HG03095 (cell line): ENCODE measurements around the gene PCDH7.

Experiments used
- ATAC-seq: cut with Tn5 transposase; IDR thresholded peaks from one replicate; pipeline ENCODE4 v1.9.1; 2021; ENCODE audit warnings: moderate library complexity; ENCODE audit not compliant: unreplicated experiment

PCDH7 gene

GRCh38 chr4:30726090-30726675, 6.0 kb downstream of the PCDH7 start:
- no peak for ATAC-seq

- no peak for ATAC-seq
Measured at GRCh38 chr4:30727409-30727808, 7.2 kb downstream of the PCDH7 start.

DNA sequence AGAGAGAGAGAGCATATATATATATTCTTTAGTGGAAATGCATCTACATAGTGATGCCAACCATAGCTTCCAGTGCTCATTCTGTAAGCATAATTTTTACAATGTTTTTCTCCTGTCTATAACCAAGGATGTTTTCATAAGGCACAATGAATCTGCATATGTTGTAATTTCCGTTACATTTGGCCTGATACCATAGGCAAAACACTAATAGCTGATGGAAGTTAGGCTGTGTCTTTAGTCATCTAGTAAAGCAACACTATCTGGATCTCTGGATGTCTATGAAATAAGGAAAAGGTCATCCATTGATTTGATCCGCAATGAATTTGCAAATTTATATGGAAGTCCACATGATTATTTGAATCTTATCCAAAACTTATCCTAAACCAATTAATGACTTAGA, 8.1 kb downstream of the PCDH7 start:
- ATAC-seq: no peak

- ATAC-seq: no peak
Measured at GRCh38 chr4:30743897-30744296, 23.7 kb downstream of the PCDH7 start.

DNA sequence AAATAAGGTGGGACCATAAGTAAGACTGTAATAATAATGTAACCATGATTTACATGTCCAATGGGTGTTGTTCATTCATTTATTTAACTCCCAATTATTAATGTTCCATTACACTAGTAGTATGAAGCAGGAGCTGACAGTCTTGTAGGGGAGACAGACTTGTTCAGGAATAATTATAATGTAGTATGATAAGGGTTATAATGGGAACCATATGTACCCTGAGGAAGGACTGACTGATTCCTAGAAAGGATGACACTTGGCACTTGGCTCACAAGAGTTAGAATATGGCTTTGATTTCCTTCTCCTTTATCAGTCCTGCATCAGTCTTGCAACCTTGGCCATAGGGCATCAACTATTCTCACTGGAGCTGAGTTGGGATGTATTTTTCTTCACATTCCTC, 24.2 kb downstream of the PCDH7 start:
- no peak for ATAC-seq

DNA sequence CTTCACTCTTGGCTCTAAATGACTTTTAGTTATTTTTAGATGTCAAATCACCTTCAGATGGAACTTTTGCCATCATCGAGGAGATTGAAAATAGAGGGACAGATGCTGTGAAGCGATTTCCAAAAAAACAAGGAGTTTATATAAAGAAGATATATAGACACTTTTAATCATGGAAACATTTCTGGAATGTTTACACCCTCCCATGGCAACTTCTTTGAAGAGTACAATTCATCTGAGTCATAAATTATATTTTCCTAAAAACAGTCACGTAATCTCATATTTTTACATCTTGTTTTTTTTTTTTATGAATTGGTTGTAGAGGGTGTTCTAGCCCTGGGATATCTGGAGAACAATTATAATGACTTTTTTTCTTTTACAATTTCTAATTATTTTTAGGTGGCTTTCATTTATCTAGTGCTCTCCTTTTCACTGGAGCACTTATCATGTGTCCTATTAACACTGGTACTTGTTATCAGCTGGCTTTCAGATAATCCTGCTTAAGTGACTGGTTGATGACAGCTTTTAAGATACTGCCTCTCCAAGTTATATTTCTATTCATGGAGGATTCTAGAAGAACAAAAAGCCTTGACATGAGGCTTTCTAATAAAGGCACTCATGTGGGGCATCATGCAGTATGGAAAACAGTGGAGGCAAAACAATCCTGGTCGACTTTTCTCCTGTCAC, 24.9 kb downstream of the PCDH7 start:
- ATAC-seq: no peak

DNA sequence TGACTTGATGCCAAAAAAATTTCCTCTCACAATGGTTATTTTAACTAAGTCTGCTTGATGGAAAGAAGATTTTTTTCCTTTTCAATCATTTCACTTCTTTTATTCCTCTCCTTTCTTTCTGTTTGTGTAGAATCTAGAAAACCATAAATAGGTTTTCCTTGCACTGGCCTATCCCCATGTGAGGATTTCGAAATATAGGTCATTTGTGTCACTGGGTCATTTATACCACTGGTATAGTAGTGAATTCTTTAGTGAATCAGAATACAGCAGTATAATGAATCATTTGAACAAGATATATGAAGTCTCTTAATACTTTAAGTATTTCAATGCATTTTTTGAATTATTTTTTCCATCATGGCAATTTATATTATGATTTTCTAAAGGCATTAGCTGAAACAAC, 26.6 kb downstream of the PCDH7 start:
- no peak for ATAC-seq

- no peak for ATAC-seq
Measured at GRCh38 chr4:30753316-30753715, 33.1 kb downstream of the PCDH7 start.

DNA sequence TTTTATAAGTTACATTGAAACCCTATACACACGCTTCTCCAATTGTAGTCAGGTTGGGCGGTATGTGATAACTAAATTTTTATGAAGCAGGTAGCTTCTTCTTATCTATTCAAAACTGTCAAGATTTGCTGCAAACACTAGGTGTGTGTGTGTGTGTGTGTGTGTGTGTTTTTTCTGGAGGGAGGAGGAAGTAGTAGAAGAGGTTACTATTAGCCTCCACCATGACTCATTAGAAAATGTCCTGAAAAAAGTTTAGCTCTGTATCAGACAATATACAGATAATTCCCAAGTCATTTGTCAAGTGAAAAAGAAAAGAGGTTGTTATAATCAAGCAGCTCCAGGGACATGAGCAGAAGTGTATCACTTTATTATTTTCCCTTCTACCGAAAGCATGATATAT, 33.9 kb downstream of the PCDH7 start:
- no peak for ATAC-seq

DNA sequence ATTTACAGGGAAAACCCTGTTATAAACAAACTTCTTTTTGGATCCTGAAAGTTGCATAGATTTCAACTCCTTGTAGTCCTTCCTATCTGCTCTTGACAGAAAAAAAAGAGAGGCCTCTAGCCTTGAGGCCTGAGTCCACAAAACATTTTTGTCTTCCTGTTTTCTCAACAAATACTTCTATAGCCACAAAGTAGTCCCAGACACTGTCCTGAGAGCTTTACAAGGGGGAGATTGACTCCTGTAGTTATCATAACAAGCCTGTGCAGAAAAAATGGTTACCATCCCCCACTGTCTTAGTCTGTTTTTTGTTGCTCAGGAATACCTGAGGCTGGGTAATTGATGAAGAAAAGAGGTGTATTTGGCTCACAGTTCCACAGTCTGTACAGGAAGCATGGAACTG, 35.2 kb downstream of the PCDH7 start:
- ATAC-seq: no peak

GRCh38 chr4:30756553-30756952, 36.4 kb downstream of the PCDH7 start:
- no peak for ATAC-seq

DNA sequence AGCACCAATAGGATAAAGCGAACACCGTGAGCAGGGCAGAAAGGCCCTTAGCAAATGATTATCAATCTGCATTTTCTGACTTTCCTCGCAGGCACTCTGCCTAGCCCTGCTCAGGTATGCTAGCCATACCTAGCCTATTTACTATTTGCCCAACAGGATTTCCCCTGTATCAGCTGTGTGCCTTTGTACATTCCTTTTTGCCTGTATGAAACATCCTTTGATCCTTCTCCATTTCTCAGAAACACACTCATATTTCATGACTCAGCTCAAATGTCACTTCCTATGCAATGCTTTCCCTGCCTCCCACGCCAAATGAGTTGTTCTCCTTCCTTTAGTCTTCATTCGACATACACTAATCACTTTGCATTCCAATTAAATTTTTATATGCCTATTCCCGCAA, 37.2 kb downstream of the PCDH7 start:
- ATAC-seq: no peak

- ATAC-seq: no peak
Measured at GRCh38 chr4:30760551-30760950, 40.4 kb downstream of the PCDH7 start.

- ATAC-seq: no peak
Measured at GRCh38 chr4:30763321-30763727, 43.2 kb downstream of the PCDH7 start.

- ATAC-seq: no peak
Measured at GRCh38 chr4:30765022-30765421, 44.9 kb downstream of the PCDH7 start.

DNA sequence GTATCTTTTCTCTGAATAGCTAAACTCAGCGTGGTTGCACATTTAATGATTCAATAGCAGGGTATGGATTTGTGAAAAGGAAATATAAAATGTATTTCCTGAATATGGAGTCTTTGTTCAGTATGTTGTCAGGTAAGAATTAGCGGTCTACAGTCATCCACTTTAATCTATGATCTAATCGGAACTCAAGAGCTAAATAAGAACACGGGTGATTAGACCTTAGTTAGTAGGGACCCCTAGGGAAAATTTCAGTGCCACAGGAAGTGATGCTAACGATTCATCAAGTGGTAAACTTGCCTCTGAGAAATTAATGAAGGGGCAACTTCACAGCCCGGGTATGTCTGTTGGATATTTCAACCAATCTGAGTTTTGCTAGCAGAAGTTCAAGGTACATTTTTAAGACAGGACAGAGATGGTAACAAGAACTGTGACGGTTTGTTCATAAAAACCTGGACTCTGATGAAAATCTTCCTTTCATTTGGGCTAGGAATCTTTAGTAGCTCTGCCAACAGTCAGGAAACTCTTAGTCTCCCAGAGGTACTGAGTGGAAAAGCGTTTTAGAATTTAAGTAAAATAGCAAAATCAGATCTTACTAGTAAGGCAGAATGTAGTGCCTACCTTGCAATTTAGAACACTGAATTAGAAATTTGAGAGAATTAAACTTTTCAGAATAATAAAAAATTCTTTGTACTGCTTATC, 47.1 kb downstream of the PCDH7 start:
- no peak for ATAC-seq

DNA sequence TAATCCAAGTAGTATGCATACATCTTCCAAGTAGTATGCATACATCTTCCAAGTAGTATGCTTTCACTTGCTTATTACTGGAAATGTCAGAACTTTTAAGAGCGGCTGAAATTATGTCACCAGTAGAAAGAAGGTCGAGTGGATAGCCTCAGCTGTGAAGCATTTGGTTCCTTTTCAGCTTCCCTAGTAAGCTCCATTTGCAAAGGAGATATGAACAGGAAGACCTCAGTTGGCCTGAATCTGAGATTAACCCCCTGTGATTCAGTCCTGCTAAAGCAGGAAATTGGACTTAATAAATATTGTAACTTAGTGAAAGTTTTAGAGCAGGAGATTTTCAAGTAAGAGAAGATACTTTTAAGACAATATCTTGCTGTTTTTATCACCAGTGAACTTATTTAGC, 48.1 kb downstream of the PCDH7 start:
- ATAC-seq: no peak

DNA sequence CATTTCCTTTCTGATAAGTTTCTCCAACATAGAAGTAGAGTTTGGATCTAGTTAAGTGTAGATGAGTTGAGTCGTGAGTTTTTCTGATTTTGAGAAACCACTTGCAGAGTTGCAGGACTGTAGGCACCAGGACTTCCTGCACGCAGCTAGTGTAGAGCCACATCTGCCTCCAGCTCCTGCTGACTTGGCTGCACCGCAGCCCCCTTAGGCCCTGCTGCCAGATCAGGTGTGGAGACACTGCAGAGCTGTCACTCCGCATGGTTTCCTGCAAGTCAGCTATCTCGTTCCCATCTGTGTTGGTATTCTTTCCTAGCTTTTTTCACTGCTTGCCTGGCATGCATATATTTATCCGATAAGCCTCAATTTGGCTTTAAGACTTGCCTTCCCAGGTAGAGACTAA, 48.9 kb downstream of the PCDH7 start:
- ATAC-seq: no peak

- no peak for ATAC-seq
Measured at GRCh38 chr4:30770049-30770549, 49.9 kb downstream of the PCDH7 start.

GRCh38 chr4:30770812-30771211, 50.6 kb downstream of the PCDH7 start:
- no peak for ATAC-seq

GRCh38 chr4:30776451-30776850, 56.3 kb downstream of the PCDH7 start:
- no peak for ATAC-seq

DNA sequence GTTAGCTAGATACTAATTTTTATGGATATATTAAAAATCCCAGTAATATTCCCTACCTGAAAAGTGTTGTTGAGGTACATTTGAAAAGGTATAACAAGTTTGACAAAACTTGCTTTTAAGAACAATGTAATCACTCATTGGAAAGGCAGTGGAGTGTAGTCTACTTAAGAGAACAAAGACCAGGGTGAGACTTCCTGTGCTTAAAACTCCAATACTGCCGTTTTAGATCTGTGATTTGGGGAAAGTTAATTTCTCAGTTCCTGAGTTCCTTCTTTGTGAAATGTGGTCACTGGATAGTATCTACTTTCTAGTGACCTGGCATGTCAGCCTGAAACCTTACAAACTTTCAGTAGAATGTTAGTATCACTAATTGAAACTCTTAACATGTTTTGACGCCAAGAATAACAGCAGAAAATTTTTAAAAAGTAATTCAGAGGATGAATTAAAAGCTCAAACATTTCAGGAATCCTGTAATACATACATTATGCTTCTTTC, 56.8 kb downstream of the PCDH7 start:
- ATAC-seq: no peak
